Measurements from ENCODE around the gene CYP27A1.

The CYP27A1 gene

DNA sequence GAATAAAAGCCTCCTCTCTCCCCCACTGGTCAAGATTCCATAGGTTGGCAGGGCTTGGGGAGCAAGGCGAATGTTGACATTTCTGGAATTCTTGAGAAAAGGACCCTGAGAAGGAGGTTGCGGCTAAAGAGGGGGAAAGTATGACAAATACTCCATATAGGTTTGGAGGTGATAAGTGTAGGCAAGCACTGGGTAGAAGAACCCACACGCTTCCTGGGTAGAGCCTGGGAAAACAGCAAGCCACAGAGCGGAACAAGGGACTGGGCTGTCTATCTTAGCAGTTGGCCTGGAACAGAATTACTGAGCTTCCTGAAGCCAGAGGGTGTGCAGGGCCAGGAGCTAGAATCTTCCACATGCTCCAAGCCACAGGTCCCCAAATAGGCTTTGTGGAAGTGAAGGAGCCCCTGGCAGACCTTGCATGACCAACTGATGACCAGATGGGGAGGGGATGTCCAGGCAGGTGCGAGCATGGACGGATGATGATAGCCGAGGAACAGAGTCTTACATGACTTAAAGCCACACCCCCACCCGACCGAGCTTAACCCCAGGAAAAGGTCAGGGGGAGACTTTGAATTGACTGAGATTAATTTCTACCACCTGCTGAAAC lies 39.8 kb downstream of the CYP27A1 start:
- ChIA-PET POLR2A (no interaction called here), CTCF (no interaction called here)
- TF ChIP-seq SUZ12 (IDR thresholded peaks at IDR 0.05) (no peak), FOXA1 (IDR thresholded peaks at IDR 0.05) (no peak), FOXM1 (IDR thresholded peaks at IDR 0.05; ENCODE audit: borderline replicate concordance) (no peak), HDGF (IDR thresholded peaks at IDR 0.05; ENCODE audit: borderline replicate concordance) (no peak), CTBP1 (IDR thresholded peaks at IDR 0.05; ENCODE audit: borderline replicate concordance) (no peak)
- TF ChIP-seq, protein P1, sequence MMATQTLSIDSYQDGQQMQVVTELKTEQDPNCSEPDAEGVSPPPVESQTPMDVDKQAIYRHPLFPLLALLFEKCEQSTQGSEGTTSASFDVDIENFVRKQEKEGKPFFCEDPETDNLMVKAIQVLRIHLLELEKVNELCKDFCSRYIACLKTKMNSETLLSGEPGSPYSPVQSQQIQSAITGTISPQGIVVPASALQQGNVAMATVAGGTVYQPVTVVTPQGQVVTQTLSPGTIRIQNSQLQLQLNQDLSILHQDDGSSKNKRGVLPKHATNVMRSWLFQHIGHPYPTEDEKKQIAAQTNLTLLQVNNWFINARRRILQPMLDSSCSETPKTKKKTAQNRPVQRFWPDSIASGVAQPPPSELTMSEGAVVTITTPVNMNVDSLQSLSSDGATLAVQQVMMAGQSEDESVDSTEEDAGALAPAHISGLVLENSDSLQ (IDR thresholded peaks at IDR 0.05), result no peak
- no peak for DNase-seq (ENCODE audit: extremely low spot score)

DNA sequence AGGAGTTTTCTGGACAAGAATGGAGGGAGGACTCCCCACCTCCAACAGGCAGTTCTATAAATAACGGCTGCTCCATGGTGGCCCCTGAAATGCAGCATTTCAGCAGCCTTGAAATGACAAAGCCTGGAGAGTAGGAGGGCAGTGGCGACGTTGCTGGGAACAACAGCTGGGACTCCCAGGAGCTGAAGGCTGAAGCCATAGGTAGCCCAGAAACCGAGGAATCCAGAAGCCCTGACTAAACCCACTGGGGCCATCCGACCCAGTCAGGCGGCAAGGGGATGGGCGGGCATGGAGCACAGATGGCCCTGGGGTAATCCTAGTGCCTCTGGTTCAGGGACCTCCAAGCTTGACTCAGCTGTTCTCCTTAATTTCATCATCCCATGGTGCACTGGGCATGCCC lies 40.7 kb downstream of the CYP27A1 start:
- DNase-seq (ENCODE audit: extremely low spot score), result no peak
- POLR2A ChIA-PET, result no interaction called here
- CTCF ChIA-PET, result no interaction called here

DNA sequence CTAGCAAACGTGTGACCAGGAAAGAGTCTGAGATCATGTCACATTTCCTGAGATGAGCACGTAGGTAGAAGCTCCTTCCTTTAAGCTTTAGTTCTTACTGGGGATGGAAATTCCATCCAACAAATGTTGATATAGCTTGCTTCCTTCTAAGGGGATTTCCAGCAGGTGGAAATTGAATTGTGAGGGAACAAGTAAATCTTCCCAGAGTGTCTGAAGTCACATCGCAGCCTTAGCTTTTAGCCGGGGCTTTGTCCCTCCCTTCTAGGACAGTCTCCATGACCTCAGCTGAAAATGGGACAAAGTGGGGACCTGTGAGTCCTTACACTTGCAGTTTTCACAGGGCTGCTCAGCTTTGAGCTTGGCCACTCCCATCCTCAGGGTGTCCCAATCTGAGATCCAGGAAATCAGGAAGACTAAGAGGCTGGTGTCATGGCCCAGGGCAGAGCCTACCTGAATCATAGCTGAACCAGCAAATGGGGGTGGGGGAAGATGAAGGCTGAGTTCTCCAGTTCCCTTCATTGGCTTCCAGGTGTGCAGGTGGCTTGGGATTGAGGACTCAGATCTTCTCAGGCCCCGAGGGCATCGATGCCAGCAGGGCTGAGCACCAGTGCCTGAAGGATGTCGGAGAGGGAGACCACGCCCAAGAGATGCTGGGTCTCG lies 41.4 kb downstream of the CYP27A1 start:
- no peak for DNase-seq (ENCODE audit: extremely low spot score)
- TF ChIP-seq BHLHE40 (IDR thresholded peaks at IDR 0.05; ENCODE audit: borderline replicate concordance) (no peak), CTBP1 (IDR thresholded peaks at IDR 0.05; ENCODE audit: borderline replicate concordance) (no peak), L3MBTL2 (conservative IDR thresholded peaks at IDR 0.05) (no peak), SUZ12 (IDR thresholded peaks at IDR 0.05) (no peak), LEF1 (IDR thresholded peaks at IDR 0.05; ENCODE audit: borderline replicate concordance) (no peak), HDGF (IDR thresholded peaks at IDR 0.05; ENCODE audit: borderline replicate concordance) (no peak), NFRKB (IDR thresholded peaks at IDR 0.05) (no peak), FOXA1 (IDR thresholded peaks at IDR 0.05) (no peak), ARNT (IDR thresholded peaks at IDR 0.05) (no peak), FOXM1 (IDR thresholded peaks at IDR 0.05; ENCODE audit: borderline replicate concordance) (no peak), ZNF384 (IDR thresholded peaks at IDR 0.05) (no peak), TARDBP (IDR thresholded peaks at IDR 0.05) (no peak), SP1 (IDR thresholded peaks at IDR 0.05) (no peak), FOXK2 (IDR thresholded peaks at IDR 0.05) (no peak), ELF4 (IDR thresholded peaks at IDR 0.05) (no peak)
- TF ChIP-seq, protein P1 (IDR thresholded peaks at IDR 0.05), result no peak
- ChIA-PET POLR2A (no interaction called here), CTCF (interaction anchor here (0.6 kb wide), 1 partner anchor 14 kb away, joined by 3 read pairs; no protein-coding TSS in a partner anchor)

More for the DNA sequence above, 40.7 kb downstream of the CYP27A1 start:
- TF ChIP-seq FOXA1 (IDR thresholded peaks at IDR 0.05), result no peak
- no peak for TF ChIP-seq TARDBP (IDR thresholded peaks at IDR 0.05)
- TF ChIP-seq LEF1 (IDR thresholded peaks at IDR 0.05; ENCODE audit: borderline replicate concordance), result no peak
- TF ChIP-seq L3MBTL2 (conservative IDR thresholded peaks at IDR 0.05), result no peak
- TF ChIP-seq, protein P1 (IDR thresholded peaks at IDR 0.05), result no peak
- TF ChIP-seq ARNT (IDR thresholded peaks at IDR 0.05), result no peak

DNA sequence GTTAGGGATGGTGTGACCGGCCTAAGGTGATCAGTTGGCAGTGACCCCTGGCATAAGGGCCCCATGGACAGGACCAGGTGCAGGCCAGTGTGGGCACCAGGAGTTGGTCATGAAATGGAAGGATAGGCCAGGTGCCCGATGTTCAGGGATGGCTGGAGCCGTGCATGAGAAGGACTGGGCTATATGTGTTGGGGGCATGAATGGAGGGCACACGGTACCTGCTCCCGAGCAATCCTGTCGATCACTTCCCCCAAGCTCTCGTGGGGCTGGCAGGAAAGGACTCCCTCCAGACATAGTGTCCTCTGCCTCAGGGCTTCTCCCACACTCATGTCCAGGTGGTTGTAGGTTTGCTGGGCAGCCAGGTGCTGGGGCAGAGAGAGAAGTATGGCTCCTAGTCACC lies 42.1 kb downstream of the CYP27A1 start:
- no peak for TF ChIP-seq HDGF (IDR thresholded peaks at IDR 0.05; ENCODE audit: borderline replicate concordance)
- no peak for TF ChIP-seq FOXK2 (IDR thresholded peaks at IDR 0.05)
- TF ChIP-seq NFRKB (IDR thresholded peaks at IDR 0.05), result no peak
- no peak for TF ChIP-seq SP1 (IDR thresholded peaks at IDR 0.05)
- TF ChIP-seq LEF1 (IDR thresholded peaks at IDR 0.05; ENCODE audit: borderline replicate concordance), result no peak
- no peak for TF ChIP-seq ZNF384 (IDR thresholded peaks at IDR 0.05)
- TF ChIP-seq FOXA1 (IDR thresholded peaks at IDR 0.05), result no peak
- CTCF ChIA-PET, result interaction anchor here (0.6 kb wide), 1 partner anchor 15 kb away, joined by 3 read pairs; no protein-coding TSS in a partner anchor
- no peak for DNase-seq (ENCODE audit: extremely low spot score)
- POLR2A ChIA-PET, result no interaction called here

DNA sequence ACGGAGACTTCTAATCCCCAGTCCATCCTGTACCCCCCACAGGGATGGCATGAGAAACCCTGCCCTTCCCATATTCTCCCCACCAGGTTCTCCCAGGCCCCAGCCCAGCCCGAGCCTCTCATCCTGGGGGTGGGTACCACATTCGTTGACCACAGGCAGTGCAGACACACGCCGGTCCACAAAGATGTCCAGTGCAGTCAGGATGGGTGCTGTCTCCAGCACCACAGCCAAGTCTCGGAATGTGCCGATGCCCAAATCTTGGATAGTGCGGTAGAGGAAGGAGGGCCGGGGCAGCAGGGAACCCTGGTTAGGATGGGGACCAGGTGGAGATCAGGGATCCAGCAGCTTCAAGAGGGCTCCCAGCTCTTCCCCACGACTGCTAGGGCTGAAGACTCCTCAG lies 44.8 kb downstream of the CYP27A1 start:
- TF ChIP-seq NFRKB (IDR thresholded peaks at IDR 0.05), result no peak
- DNase-seq (ENCODE audit: extremely low spot score), result no peak
- CTCF ChIA-PET, result no interaction called here
- POLR2A ChIA-PET, result no interaction called here

DNA sequence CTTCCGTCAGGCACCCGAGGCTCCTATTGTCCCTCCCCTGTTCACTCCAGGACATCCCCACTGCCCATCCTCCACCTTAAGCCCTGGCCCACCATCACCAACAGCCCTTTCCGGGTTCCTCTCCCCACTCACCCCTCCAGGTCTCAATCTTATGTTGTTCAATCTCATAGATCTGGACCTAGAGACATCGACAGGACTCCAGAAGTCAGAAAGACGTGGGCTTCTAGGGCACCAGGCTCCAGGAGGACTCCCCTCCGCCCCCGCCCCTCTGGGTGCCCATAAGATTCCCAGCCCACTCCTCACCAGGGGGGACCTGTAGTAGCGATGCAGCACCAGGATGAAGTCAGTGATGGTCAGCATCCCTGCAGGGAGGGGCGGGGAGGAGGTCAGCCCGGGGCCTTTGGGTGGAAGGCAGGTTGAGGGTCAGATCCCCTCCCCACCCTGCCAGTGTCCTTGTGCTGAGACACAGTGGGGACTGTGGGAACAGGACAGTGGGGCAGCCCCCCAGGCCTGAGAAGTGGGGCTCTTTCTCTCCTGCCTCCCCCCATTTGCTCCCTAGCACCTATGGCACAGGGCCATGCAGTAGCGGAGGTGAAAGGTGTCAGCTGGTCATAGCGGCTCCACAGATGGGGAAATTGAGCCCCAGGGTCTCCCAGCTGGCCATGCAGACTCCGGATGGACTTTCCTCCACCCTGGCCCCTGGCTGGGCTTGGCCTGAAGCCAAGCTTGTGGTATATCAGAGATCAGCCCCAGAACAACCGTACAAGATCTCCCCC lies 45.9 kb downstream of the CYP27A1 start:
- CTCF ChIA-PET, result no interaction called here

More for the DNA sequence above, 45.9 kb downstream of the CYP27A1 start:
- TF ChIP-seq L3MBTL2 (conservative IDR thresholded peaks at IDR 0.05), result no peak
- TF ChIP-seq TARDBP (IDR thresholded peaks at IDR 0.05), result no peak
- TF ChIP-seq ZNF384 (IDR thresholded peaks at IDR 0.05), result no peak
- TF ChIP-seq SP1 (IDR thresholded peaks at IDR 0.05), result no peak
- no peak for TF ChIP-seq BHLHE40 (IDR thresholded peaks at IDR 0.05; ENCODE audit: borderline replicate concordance)
- TF ChIP-seq, protein P1 (IDR thresholded peaks at IDR 0.05), result no peak
- TF ChIP-seq FOXK2 (IDR thresholded peaks at IDR 0.05), result no peak
- TF ChIP-seq FOXM1 (IDR thresholded peaks at IDR 0.05; ENCODE audit: borderline replicate concordance), result no peak
- TF ChIP-seq HDGF (IDR thresholded peaks at IDR 0.05; ENCODE audit: borderline replicate concordance), result no peak
- TF ChIP-seq ARNT (IDR thresholded peaks at IDR 0.05), result no peak
- no peak for TF ChIP-seq ELF4 (IDR thresholded peaks at IDR 0.05)
- no peak for TF ChIP-seq CTBP1 (IDR thresholded peaks at IDR 0.05; ENCODE audit: borderline replicate concordance)
- no peak for TF ChIP-seq LEF1 (IDR thresholded peaks at IDR 0.05; ENCODE audit: borderline replicate concordance)
- no peak for TF ChIP-seq FOXA1 (IDR thresholded peaks at IDR 0.05)
- no peak for TF ChIP-seq SUZ12 (IDR thresholded peaks at IDR 0.05)
- TF ChIP-seq NFRKB (IDR thresholded peaks at IDR 0.05), result no peak
- DNase-seq (ENCODE audit: extremely low spot score), result no peak
- POLR2A ChIA-PET, result no interaction called here

Data from HEK293T (cell line).